ENCODE results near the gene SDK2.

The SDK2 gene

DNA sequence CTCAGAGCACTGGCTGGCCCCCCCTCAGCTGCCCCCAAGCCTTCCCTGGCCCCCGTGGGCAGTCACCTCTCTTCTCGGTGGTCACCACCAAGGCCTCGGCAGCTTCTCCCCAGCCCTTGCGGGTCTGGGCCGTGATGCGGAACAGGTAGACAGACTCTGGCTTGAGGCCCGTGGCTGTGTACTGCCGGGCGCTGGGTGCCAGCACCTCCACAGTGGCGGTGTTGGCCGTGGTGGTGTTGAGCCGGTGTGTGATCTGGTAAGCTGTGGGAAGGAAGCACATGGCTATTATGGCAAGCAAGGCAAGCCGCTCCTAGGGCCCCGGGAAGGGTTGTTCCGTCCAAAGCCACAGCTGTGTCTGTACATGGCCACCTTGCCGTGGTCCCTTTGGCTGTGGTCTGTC, 254.0 kb downstream of the SDK2 start:
- no peak for DNase-seq (ENCODE audit: low read depth)

DNA sequence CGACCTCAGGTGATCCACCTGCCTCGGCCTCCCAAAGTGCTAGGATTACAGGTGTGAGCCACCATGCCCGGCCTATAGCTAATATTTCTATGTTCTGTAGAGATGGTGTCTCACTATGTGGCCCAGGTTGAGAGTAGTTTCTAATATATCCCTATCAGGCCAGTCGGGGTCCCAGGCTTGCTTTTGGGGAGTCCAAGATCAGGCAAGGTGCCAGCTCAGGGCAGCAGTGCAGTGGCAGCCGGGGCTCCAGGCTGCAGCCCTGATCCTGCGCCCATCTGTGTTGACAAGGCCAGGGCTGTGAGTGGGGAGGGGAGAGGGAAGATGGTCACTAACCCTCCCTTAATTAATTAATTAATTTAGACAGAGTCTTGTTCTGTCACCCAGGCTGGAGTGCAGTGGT, 254.8 kb downstream of the SDK2 start:
- no peak for DNase-seq (ENCODE audit: low read depth)

DNA sequence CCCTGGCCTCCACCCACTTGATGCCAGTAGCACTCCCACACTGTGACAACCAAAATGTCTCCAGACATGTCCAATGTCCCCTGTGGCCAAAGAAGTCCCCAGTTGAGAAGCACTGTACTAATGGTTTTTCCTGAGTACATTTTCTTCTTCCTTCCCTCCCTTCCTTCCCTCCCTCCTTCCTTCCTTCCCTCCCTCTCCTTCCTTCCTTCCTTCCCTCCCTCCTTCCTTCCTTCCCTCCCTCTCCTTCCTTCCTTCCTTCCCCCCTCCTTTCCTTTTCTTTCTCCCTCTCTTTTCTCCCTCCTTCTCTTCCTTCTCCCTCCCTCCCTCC, 255.7 kb downstream of the SDK2 start:
- DNase-seq (ENCODE audit: low read depth), result no peak

DNA sequence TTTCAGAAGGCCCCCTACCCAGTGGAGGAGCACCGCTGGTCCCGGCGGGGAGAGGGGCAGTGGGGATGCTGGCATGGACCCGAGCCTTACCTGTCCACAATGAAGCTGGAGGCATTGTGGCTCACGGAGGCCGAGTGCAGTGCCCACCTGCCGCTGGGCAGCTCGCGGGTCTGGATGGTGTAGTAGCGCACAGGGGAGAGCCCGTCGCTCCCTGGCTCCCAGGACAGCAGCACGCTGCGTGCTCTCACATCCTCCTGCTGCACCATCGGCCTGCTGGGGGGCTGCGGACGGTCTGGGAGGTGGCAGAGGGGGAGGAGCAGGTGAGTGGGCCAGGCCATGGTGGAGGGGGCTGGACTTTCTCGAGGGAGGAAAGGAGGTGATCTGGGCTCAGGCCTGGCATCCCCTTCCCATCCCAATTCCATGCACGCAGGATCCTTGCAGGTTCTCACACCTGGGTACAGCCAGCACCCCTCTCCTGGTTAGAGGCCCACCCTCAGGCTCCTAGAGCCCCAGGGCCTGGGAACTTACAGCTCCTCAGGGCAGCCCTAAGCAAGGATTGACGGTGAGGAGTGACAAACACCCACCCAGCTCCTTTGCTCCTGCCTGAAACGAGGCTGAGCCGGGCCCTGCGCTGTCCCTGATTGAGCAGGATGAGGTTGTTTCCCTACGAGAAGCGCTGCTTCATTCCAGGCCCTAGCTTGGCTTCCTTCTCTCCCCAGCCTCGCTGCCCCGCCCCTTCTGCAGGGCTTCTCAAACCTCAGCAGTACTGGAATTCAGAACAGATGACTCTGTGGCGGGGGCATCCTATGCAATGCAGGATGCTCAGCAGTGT, 256.3 kb downstream of the SDK2 start:
- no peak for DNase-seq (ENCODE audit: low read depth)

DNA sequence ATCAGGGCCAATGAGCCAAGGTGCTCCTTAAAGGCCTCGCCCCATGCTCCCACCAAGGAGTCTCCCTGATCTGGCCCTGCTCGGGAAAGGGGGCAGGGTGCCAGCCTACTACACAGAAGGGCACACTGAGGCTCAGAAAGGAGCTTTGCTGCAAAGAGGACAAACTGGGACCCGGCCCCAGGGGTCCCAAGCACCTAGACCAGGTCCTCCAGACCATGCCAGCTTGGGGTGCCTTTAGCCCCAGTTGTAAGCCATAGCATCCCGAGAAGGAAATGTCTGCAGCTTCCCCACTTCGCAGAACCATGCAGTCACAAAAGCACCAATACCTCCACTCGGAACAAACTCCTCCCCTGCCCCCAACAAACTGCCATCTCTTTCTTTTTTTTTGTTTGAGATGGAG, 257.7 kb downstream of the SDK2 start:
- no peak for DNase-seq (ENCODE audit: low read depth)

DNA sequence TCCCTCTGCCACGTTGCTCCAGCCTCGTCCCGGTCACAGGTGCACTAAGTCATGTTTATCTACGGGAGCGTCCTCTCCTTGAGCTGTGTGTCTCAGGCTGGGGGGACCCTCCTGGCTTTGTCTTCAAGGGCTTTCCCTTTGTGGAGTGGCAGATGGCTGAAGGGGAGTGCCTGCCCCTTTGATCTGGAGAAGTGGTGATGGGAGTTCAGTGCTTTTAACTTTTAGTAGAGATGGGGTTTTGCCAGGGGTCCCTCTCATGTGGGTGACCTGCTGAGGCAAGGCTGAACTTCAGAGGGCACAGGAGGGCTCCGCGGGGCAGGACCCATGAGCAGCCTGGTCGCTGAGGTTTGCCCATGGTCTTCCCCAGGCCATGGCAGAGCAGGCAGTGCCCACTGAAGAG, 259.3 kb downstream of the SDK2 start:
- no peak for DNase-seq (ENCODE audit: low read depth)

DNA sequence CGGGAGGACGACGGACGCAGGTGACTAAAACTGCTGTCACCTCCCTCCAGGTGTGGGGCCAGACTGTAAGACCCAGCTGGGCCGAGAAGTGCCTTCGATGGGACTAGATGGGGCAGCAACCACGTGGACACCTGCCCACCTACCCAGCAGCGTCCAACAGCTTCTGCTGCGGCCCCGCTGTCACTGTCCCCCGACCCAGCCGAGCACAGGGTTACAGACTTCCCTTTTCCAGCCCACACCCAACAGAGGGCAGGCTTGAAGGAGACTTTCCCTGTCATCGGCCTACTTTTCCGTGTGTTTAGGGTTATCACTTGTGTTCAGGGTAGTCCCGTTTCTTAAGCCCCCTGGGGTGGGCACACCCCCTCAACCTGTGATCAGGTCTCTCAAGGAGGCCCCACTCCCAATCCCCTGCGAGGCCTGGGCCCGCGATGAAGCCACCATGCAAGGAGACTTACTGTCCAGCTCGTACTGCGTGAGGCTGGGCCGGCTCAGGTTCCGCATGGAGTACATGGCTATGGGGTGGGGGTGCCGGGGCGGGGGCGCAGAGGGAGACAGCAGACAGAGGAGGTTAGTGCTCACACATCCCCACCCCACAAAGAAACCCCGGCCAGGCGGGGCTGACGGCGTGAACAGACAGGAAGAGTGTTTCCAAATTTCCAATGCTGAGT, 263.7 kb downstream of the SDK2 start:
- no peak for DNase-seq (ENCODE audit: low read depth)

DNA sequence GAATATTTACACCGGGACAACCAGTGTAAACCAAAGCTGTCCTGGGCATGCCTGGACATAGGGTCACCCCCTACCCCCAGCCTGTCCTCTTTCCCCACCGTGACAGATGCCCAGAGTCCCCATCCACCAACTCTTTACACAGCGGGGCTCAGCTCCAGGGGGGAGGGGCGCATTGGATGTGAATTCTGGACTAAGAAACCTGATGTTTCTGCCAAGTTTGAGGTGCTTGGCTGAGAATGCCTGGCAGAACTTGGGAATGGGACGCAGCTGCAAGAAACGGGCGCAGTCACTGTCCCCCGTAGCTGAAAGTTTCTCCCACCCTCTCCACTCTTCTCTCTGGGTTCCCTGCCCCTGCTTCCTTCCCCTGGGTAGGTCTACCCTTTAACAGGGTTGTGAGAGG, 264.4 kb downstream of the SDK2 start:
- DNase-seq (ENCODE audit: low read depth), result no peak

DNA sequence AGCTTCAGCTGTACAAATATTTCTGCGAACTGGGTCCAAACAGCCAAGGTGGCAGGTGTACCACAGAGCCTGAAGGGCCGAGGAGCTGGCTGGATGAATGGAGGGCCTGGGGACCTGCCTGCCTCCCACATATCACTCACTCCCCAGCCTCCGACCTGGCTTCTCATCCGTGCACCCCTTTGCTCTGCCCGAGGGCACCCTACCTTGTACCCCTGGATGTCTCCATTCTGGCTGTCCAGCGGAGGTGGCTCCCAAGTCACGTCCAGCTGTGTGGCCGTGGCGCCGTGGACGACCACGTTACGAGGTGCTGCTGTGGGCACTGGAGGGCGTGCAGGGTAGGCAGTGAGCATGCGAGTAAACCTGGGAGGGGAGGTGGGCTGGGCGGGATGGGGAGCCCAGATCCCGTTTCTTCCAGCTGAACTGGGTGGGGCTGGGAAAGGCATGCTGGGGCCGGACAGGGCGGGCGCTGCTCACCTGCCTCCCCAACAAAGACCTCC, 265.2 kb downstream of the SDK2 start:
- no peak for DNase-seq (ENCODE audit: low read depth)

DNA sequence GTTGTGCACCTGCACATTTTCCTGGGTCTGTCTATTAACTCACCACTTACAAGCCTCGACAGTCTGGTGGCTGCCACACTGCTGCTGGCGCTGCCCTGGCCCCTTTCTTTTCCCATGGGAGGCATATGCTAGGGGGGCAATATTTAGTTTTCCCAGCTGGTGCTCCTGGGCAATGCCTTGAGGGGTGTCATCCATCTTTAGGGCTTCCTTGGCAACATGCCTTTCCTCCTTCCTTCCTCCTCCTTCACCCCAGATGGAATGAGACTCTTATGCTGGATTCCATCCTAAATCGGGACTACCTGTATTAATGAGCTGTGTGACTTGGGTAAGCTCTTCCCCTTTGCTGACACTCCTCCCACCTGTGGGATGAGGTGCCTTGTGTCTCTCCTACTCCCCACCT, 267.6 kb downstream of the SDK2 start:
- no peak for DNase-seq (ENCODE audit: low read depth)

DNA sequence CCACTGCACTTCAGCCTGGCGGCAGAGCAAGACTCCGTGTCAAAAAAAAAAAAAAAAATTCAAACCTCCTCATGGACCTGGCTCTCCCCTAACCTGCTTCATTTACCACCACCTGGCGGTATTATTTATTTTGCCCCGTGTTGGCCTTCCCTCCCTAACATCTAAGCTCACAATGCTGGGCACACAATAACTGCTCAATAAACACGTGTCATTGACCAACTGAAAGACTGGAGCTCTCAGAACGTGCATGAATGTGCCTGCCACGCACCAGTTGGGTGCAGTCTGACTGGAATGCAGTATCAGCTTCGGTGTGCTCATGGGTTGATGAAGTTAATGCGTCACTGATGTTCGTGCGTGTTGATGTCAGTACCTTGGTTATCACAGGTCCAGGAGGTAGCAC, 268.1 kb downstream of the SDK2 start:
- DNase-seq (ENCODE audit: low read depth), result no peak

DNA sequence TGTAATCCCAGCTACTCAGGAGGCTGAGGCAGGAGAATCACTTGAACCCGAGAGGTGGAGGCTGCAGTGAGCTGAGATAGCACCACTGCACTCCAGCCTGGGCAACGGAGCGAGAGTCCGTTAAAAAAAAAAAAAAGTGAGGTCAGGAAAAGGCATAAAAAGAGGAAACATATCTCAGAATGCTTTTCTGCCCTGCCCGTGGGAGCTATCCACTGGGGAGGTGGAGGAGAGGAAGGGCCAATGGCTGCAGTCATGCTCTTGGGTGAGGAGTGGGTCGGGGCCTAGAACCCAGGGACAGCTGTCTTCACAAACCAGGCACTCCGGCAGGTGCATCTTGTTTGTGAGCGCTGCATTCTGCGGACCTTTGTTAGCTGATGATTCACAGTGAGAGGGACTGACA, 272.4 kb downstream of the SDK2 start:
- no peak for DNase-seq (ENCODE audit: low read depth)

DNA sequence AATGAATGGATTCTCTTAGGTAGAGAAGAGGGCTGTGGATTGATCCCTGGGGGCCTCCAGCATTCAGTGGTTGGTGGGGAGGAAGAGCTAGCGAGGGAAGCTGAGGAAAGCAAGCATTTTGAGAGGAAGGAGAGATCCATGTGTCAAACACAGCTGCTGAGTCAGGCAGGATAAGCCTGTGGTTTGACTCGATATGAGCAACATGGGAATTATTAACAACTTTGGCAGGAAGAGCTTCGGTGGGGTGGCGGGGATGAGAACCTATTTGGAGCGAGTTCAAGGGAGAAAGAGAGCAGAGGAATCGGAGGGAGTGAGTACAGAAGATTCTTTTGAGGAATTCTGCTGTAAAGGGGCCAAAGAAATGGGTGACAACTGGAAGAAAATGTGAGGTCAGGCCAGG, 273.0 kb downstream of the SDK2 start:
- no peak for DNase-seq (ENCODE audit: low read depth)

DNA sequence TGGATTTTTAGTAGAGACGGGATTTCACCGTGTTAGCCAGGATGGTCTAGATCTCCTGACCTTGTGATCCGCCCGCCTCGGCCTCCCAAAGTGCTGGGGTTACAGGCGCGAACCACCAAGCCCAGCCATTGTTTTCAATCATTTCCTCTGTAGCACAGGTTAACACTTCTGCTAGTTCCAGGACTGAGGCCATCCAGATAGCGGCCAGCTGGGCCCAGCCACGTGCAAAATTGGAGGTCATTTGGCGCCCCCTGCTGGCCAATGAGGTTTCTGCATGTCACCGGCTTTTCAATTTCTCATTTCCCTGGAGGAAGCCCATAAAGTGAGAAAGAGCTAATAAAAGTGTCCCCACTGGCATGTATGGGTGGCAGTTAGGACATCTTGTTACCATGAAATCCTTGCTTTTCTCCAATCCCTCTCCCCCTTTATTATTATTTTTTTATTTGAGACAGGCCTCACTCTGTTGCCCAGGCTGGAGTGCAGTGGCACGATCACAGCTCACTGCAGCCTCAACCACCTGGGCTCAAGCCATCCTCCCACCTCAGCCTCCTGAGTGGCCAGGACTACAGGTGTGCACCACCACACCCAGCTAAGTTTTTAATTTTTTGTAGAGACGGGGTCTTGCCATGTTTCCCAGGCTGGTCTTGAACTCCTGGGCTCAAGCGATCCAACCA, 274.3 kb downstream of the SDK2 start:
- DNase-seq (ENCODE audit: low read depth), result peak; percentile 43

DNA sequence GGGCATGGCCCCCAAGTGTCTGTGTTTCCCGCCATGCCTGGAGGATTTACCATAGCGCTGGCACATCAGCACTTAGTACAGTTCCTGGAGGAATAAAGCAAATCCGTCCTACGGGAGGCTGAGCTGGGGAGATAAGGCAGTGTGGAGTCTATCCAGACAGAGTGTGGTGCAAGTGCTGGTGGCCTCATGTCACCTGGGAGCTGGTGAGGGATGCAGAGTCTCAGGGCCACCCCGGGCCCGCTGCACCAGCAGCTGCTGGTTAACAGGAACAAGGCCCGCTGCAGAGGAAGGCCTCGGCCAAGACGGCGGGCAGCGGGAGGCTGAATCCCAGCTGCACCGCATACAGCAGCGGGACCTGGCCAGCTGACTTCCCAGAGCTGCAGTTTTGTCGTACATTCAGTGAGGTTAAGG, 275.1 kb downstream of the SDK2 start:
- no peak for DNase-seq (ENCODE audit: low read depth)

DNA sequence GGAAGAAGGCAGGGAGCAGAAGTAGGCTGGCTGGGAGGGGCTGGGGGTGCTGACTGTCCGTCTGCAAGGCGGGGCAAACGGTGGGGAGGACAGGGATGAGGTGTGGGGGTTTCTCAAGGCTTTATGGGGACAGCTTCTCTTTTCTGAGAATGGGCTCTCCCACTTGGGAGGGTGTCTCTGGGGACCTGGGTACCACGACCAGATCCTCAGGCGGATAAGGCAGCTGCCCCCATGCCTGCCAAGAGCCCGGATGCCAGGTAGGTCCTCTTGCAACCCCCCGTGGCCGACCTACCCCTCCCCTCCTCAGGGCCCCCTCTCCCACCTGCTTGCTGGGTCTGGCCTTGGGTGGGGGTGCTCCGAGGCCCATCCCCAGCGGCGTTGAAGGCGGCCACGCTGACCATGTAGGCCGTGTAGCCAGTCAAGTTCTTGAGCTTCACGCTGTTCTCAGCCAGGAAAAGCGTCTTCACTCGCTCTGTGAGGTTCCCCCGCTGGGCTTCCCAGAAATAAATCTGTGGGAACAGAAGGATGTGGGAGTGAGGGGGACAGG, 276.1 kb downstream of the SDK2 start:
- DNase-seq (ENCODE audit: low read depth), result no peak

DNA sequence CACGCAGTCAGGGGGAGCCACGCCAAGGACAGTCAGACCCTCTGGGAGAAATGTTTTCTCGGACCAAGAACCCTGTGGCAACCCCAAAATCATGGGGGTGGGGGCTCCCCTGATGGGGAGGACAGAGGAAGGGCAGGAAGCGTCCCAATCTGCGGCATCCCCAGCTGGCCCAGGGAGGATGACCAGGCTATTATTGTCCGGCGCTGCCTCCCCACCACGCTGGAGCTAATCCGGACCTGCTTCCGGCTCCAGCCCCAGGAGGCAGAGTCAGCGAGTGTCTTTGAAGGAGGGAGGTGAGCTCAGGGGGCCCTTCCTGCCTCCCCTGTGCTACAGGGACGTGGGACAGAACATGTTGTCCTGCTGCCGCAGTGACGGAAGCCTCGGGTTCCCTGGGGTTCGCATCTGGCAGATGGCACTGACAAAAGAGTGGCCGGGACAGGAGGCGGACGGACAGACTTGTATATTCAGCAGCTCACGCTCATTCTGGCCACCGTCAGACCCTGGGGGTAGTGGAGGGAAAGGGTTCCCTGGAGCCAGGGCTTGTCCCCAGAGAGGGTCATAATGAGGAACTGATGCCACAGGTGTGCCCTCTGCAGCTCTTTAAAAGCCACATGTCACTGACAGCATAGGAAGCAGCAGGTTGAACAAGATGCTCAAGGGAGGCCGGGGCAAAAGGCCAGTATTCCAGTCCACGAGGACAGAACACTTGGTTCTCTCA, 278.2 kb downstream of the SDK2 start:
- DNase-seq (ENCODE audit: low read depth), result no peak

DNA sequence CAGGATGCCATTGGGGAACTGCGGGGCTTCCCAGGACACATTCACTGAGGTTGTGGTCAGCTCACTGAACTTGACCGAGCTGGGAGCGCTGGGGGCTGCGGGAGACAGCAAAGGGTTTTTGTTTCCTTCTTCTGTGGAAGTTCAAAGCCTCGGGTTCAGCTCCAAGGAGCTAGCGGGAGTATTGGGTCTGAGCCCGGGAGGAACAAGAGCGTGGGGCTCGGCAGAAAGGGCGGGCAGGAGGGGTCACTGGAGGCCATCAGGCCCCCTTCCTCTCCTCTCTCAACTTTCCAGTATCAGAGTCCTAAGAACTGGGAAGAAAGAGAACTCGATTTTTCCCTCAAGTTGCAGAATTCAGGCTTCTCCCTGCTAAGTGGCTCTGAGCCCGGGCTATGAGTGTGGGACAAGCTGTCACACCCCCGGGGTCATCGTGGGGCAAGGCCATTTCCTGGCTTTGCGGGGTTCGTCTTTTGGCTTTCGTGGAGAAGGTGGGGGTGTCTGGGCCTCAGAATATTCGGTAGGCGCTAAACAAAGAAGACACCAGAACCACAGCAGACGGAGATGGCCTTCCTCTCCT, 278.9 kb downstream of the SDK2 start:
- no peak for DNase-seq (ENCODE audit: low read depth)

DNA sequence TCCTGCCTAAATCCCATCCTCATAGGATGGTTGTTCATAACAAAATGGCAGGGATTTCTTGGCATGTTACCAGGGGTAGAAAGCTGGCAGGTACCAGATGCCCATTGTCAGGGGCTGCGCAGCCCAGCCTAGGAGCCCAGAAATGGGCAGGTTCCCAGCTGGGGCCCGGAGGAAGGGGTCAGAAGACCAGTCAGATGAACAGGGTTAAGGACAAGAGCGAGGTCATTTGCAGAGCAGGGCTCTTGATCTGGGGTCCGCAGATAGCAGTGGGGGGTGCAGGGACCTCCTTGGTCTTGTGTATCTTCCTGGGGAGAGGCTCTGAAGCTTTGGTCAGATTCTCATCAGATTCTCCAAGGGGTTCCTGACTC, 280.1 kb downstream of the SDK2 start:
- DNase-seq (ENCODE audit: low read depth), result no peak

DNA sequence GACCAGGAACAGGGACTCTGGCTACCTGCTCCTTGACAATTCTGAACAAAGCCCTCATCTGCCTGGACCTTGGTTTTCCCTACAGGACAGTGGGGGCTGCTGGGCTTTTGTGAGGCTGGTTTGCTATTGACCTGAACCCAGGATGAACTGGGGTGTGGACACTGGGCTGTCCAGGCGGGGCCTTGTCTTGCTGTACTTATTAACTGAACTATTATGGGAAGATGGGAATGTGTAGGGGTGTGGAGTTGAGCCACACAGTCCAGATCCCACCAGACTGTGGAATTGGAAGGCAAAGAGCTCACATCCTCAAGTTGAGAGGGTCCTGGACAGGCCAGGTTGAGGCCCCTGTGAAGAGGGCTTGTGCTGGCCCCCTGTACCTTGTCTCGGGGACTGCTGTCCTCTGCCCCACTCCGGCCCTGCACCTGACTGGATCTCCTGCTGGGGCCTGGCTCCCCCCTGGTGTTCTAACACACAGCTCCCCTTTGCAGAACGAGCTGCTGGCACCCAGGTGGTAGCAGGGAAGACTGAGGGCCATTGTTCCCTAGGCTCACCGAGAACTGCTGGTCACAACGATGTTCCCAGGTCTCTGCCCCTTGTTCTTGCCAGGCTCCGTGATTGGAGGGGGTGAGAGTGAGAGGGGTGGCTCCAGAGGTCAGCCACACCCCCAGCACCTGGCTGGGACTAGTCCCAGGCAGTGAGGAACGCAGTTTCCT, 280.6 kb downstream of the SDK2 start:
- no peak for DNase-seq (ENCODE audit: low read depth)

DNA sequence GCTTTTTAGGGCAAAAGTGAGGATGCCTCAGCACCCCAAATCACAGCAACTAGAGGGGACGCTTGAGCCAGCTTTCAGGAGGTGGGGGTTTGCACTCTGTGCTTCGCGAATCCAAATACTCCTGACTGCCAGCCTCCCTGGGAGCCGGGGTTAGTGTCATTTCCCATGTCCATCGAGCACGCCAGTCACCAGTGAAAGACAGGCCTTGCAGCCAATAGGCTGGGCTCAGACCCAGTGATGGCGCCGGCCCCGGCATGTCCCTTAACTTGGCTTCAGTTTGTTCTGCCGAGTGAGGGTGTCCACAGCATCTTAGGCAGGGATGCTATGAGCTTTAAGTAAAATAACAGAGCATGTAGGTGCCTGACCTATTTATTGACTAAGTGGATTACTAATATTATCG, 281.5 kb downstream of the SDK2 start:
- no peak for DNase-seq (ENCODE audit: low read depth)

All from T-helper 22 cell (primary cell).